Measurements from ENCODE around the gene GPAM. TPM values are rescaled to one million over a fixed set of nuclear protein-coding genes. Genes with fewer than 3 reads are reported as not detected.

Gene GPAM
- total RNA-seq, 4 donors from 2014 or later: 1.00 to 6.6 (median 5.8) TPM

DNA sequence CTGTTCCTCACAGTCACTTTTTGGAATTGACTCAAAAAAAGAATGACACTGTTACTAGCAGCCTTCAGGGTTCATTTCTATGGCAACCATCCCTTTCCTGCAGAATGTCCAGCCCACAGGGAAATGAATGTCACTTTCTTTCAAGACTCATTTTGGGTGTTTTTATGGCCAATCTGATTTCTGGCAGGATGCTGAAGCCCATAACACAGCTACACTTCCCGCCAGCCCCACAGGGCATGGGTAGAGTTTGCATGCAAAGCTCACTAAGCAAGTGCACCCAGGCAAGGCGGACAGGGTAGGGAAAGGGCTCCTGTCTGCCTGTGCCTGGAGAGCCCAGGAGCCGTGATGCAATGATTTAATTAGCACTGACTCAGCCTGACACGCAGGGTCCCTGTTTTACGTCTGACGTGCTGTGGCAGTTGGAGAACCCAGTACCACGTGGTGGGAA lies 26.1 kb upstream of the GPAM start:
- WGBS, 2 donors (ENCODE audit: low coverage in 1 of 2): 67 to 82% methylated on average over 2 to 7 of the region's 7 CpGs
- H3K36me3 ChIP-seq: no peaks in the 10 kb centered on the region
- no peak overlapping the region for H3K27ac ChIP-seq
- intact Hi-C loops (cut with DNase I; ENCODE audit: low total_unique reads) (no loop called here), in situ Hi-C loops (cut with MboI; ENCODE audit: low pct_ligation_motif_present in 1 of 4, low pct_unique_long_range_greater_than_20kb in 1 of 4, low sequenced_read_pairs in 3 of 4) (no loop called here)
- H3K9me3 ChIP-seq: no peaks in the 10 kb centered on the region
- no peak overlapping the region for H3K4me3 ChIP-seq
- TF ChIP-seq, protein P1, sequence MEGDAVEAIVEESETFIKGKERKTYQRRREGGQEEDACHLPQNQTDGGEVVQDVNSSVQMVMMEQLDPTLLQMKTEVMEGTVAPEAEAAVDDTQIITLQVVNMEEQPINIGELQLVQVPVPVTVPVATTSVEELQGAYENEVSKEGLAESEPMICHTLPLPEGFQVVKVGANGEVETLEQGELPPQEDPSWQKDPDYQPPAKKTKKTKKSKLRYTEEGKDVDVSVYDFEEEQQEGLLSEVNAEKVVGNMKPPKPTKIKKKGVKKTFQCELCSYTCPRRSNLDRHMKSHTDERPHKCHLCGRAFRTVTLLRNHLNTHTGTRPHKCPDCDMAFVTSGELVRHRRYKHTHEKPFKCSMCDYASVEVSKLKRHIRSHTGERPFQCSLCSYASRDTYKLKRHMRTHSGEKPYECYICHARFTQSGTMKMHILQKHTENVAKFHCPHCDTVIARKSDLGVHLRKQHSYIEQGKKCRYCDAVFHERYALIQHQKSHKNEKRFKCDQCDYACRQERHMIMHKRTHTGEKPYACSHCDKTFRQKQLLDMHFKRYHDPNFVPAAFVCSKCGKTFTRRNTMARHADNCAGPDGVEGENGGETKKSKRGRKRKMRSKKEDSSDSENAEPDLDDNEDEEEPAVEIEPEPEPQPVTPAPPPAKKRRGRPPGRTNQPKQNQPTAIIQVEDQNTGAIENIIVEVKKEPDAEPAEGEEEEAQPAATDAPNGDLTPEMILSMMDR (IDR thresholded peaks at IDR 0.05): no peak
- no peak for TF ChIP-seq POLR2A (IDR thresholded peaks at IDR 0.05)
- no peak for TF ChIP-seq EP300 (IDR thresholded peaks at IDR 0.05; ENCODE audit: low read depth)
- no peak for TF ChIP-seq POLR2AphosphoS5 (IDR thresholded peaks at IDR 0.05)
- H3K27me3 ChIP-seq: no peaks in the 10 kb centered on the region
- DNase-seq: no peak
- H3K4me1 ChIP-seq: no peaks in the 10 kb centered on the region

- Histone ChIP-seq H3K9me3 (no peaks in the 10 kb centered on the region), H3K36me3 (no peaks in the 10 kb centered on the region), H3K27me3 (no peaks in the 10 kb centered on the region), H3K4me1 (no peaks in the 10 kb centered on the region), H3K27ac (no peak overlapping the region), H3K4me3 (no peak overlapping the region)
- in situ Hi-C loops (cut with MboI; ENCODE audit: low pct_ligation_motif_present in 1 of 4, low pct_unique_long_range_greater_than_20kb in 1 of 4, low sequenced_read_pairs in 3 of 4): no loop called here
- DNase-seq: no peak
- TF ChIP-seq POLR2A (IDR thresholded peaks at IDR 0.05) (no peak), POLR2AphosphoS5 (IDR thresholded peaks at IDR 0.05) (no peak), EP300 (IDR thresholded peaks at IDR 0.05; ENCODE audit: low read depth) (no peak)
- TF ChIP-seq, protein P1 (IDR thresholded peaks at IDR 0.05): no peak
- WGBS, 2 donors (ENCODE audit: low coverage in 1 of 2): 79% methylated on average over 6 of the region's 6 CpGs; no CpG with 5 or more reads in 1 of the 2 donors
- intact Hi-C loops (cut with DNase I; ENCODE audit: low total_unique reads): no loop called here
Measured at GRCh38 chr10:112208997-112209396, 25.4 kb upstream of the GPAM start.

DNA sequence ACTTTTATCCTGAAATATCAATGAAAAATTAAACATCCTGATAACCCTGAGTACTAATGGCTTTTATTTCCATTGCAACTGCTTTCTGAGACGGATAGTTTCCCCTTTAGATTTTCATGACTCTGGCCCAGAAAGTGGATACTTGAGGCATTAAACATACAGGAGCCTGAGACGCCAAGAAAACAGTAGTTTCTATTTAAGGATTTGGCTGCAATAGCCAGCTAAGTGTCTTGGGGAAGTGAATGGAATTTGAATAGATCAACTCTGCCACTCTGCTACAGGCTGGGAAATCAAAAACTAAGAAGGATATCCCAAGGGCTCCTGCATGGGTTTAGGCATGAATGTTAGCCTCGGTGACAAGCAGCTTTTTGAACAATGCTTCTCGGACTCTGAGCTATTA lies 24.7 kb upstream of the GPAM start:
- H3K36me3 ChIP-seq: no peaks in the 10 kb centered on the region
- no peaks in the 10 kb centered on the region for H3K9me3 ChIP-seq
- TF ChIP-seq POLR2A (IDR thresholded peaks at IDR 0.05) (no peak), EP300 (IDR thresholded peaks at IDR 0.05; ENCODE audit: low read depth) (no peak), POLR2AphosphoS5 (IDR thresholded peaks at IDR 0.05) (no peak)
- TF ChIP-seq, protein P1 (IDR thresholded peaks at IDR 0.05): no peak
- WGBS, 2 donors (ENCODE audit: low coverage in 1 of 2): 57 to 72% methylated on average over 4 of the region's 4 CpGs
- intact Hi-C loops (cut with DNase I; ENCODE audit: low total_unique reads): no loop called here
- no peak overlapping the region for H3K4me3 ChIP-seq
- no peak overlapping the region for H3K27ac ChIP-seq
- H3K4me1 ChIP-seq: no peaks in the 10 kb centered on the region
- no peaks in the 10 kb centered on the region for H3K27me3 ChIP-seq
- no peak for DNase-seq
- in situ Hi-C loops (cut with MboI; ENCODE audit: low pct_ligation_motif_present in 1 of 4, low pct_unique_long_range_greater_than_20kb in 1 of 4, low sequenced_read_pairs in 3 of 4): no loop called here

DNA sequence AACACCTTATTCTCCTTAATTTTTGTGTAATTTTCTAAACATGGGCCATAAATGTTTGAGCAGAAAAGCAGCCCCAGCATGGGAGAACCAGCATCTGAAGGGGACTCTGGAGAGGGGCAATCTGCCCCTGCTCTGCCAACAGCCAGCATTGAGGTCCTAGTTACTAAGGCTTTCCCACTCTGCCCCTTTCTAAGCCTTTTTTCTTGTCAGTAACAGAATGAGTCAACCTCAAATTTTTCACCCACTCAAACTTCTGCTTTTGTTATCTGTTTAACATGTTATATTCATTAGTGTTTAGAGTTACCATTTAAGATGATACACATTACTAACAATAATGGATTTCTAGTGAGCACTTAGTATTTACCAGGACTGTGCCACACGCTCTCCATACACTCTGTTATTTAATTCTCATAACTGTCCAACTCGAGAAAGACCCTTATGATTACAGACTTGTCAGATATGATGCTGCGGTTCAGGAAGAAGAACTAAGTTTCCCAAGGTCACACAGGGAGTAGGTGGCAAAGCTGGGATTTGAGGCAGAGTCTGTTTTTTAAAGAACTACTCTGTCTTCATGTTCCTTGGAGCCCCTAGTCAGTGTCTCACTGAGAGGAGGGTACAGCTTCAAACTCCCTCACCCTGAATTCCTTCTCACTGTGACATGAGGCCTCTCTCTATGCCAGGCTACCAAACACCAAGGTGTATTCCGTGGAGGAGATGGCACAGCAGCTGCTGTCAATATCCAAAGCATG lies 19.9 kb upstream of the GPAM start:
- H3K27ac ChIP-seq: no peak overlapping the region
- no peak for DNase-seq
- intact Hi-C loops (cut with DNase I; ENCODE audit: low total_unique reads) (no loop called here), in situ Hi-C loops (cut with MboI; ENCODE audit: low pct_ligation_motif_present in 1 of 4, low pct_unique_long_range_greater_than_20kb in 1 of 4, low sequenced_read_pairs in 3 of 4) (no loop called here)
- WGBS, 2 donors (ENCODE audit: low coverage in 1 of 2): 69 to 76% methylated on average over 3 to 4 of the region's 4 CpGs
- H3K36me3 ChIP-seq: no peaks in the 10 kb centered on the region
- H3K4me3 ChIP-seq: no peak overlapping the region
- H3K27me3 ChIP-seq: no peaks in the 10 kb centered on the region
- no peaks in the 10 kb centered on the region for H3K9me3 ChIP-seq
- H3K4me1 ChIP-seq: no peaks in the 10 kb centered on the region
- no peak for TF ChIP-seq EP300 (IDR thresholded peaks at IDR 0.05; ENCODE audit: low read depth)
- no peak for TF ChIP-seq POLR2AphosphoS5 (IDR thresholded peaks at IDR 0.05)
- TF ChIP-seq, protein P1 (IDR thresholded peaks at IDR 0.05): no peak
- TF ChIP-seq POLR2A (IDR thresholded peaks at IDR 0.05): no peak

Data from transverse colon (tissue), 4 donors.